ENCODE data around the gene SLC22A31. TPM values are rescaled to one million over a fixed set of nuclear protein-coding genes. Genes with fewer than 3 reads are reported as not detected.

Gene SLC22A31
- total and polyA plus RNA-seq, 2 experiments from 2014 or later = 2.1 to 13.8 TPM

- no peak for TF ChIP-seq ETS1 (IDR thresholded peaks at IDR 0.05)
- TF ChIP-seq POLR2AphosphoS5 (IDR thresholded peaks at IDR 0.05; ENCODE audit: low read depth) = no peak
- no peak for TF ChIP-seq CREB1 (CRISPR knock-in tag; IDR thresholded peaks at IDR 0.05; ENCODE audit: low read depth)
- no peak for TF ChIP-seq ZNF331 (CRISPR knock-in tag; IDR thresholded peaks at IDR 0.05; ENCODE audit: low read depth)
- TF ChIP-seq CTCF (conservative IDR thresholded peaks at IDR 0.05; ENCODE audit: low read depth in 2 of 2) = no peak
- no peak for TF ChIP-seq NANOG (IDR thresholded peaks at IDR 0.05; ENCODE audit: borderline replicate concordance)
Observed at GRCh38 chr16:89155184-89155679, 45.1 kb downstream of the SLC22A31 start (continued).

- Histone ChIP-seq H3K4me1 (ENCODE audit: insufficient read depth) (no peaks in the 10 kb centered on the region), H3K4me2 (no peak overlapping the region), H3K79me2 (replicated peaks; ENCODE audit: insufficient read depth) (no peaks in the 10 kb centered on the region), H3K9me2 (ENCODE audit: insufficient read depth) (0 out of 2 replicates have a peak, but pooled peaks cover 6% of the 10 kb centered on the region), H3K4me3 (no peak overlapping the region), H3K27me3 (ENCODE audit: insufficient read depth) (no peaks in the 10 kb centered on the region), H3F3A (replicated peaks; ENCODE audit: low read depth) (peaks cover 17% of the 10 kb centered on the region), H4K20me1 (replicated peaks; ENCODE audit: insufficient read depth) (no peaks in the 10 kb centered on the region), H3K36me3 (ENCODE audit: insufficient read depth) (no peaks in the 10 kb centered on the region), H3K27ac (ENCODE audit: low read depth) (no peak overlapping the region), H2AFZ (no peak overlapping the region)
- DNase-seq (ENCODE audit: low spot score) (no peak), ATAC-seq (no peak)
- Mint-ChIP-seq H3K36me3 (ENCODE audit: low read depth) (peaks cover 30% of the 10 kb centered on the region), H3K27ac (no peak overlapping the region), H3K9me3 (peaks cover 27% of the 10 kb centered on the region), H3K4me1 (peaks cover 2% of the 10 kb centered on the region; the same call in 1 of the 3 replicates), H3K27me3 (ENCODE audit: insufficient read depth, low read depth, poor library complexity) (peaks cover 24% of the 10 kb centered on the region), H3K4me3 (no peak overlapping the region)
- no peak for TF ChIP-seq NANOG (IDR thresholded peaks at IDR 0.05; ENCODE audit: borderline replicate concordance)
- TF ChIP-seq ETS1 (IDR thresholded peaks at IDR 0.05) = no peak
- TF ChIP-seq STAT1 (IDR thresholded peaks at IDR 0.05; ENCODE audit: unreplicated experiment) = no peak
- TF ChIP-seq EZH2 (IDR thresholded peaks at IDR 0.05; ENCODE audit: low read depth, unreplicated experiment) = no peak
- no peak for TF ChIP-seq CREB1 (CRISPR knock-in tag; IDR thresholded peaks at IDR 0.05; ENCODE audit: low read depth)
- TF ChIP-seq ZNF331 (CRISPR knock-in tag; IDR thresholded peaks at IDR 0.05; ENCODE audit: low read depth) = no peak
- TF ChIP-seq POLR2AphosphoS5 (IDR thresholded peaks at IDR 0.05; ENCODE audit: low read depth) = no peak
- no peak for TF ChIP-seq JUNB (IDR thresholded peaks at IDR 0.05; ENCODE audit: unreplicated experiment)
- no peak for TF ChIP-seq REST (IDR thresholded peaks at IDR 0.05; ENCODE audit: unreplicated experiment)
- no peak for TF ChIP-seq CTCF (conservative IDR thresholded peaks at IDR 0.05; ENCODE audit: low read depth in 2 of 2)
- no peak for TF ChIP-seq ZNF114 (CRISPR knock-in tag; IDR thresholded peaks at IDR 0.05)
Observed at GRCh38 chr16:89154390-89155183, 45.8 kb downstream of the SLC22A31 start.

All from GM23338 (cell line).